GM20431 (cell line): ENCODE data around the gene CEACAM16.

Source experiments
- in situ Hi-C: fragments of 300-500 bp; cut with MseI, MboI; formaldehyde crosslinking; loops from one replicate; pipeline ENCODE4 v1.15.0; 2020; ENCODE audit warnings: low sequenced_read_pairs; ENCODE audit not compliant: unreplicated experiment

Gene CEACAM16

DNA sequence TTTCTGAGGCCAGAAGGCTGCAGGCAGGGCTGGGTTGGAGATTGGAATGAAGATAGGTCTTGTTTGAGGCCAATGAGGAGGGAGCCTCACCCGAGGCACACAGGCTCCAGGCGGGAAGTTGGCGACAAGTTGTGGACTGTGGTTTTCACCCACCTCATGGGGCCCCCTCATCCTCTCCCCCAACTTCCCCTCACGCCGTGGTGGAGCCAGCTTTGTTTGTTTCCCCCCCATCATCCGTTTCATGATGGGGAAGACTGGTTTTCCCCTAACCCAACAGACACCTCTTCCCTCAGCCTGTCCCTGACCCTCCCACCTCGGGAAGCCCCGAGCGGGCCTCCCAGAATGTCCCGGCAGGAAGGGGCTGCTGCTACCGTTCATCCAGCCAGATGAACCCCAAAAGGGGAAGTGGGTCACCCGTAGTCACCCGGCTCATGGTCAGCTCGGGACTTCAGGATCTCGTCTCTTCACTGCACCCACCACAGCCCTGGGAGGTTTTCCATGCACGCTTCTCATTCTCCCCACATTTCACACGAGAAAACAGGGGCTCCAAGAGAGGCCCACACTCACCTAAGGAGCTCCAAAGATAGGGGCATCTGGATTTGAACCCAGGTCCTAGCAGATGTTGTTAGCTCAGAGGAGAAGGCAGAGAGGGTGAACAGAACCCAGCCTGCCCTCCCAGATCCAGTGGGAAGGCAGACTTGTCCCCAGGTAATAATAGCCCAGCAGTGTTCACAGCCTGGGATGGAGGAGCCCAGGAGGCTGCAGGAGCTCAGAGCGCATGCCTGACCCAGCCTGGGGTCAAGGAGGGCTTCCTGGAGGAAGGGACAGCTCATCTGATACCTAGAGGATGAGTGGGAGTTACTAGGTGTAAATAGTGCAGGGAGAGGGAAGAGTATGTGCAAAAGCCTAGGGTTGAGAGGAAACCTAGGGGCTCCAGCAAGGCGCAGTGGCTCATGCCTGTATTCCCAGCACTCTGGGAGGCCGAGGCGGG, 23.5 kb downstream of the CEACAM16 start:
- in situ Hi-C loops = loop anchor here (10.0 kb wide), 1 partner anchor 52 kb away; the partner anchor contains the start of gene CBLC

- in situ Hi-C loops = loop anchor here (10.0 kb wide), 1 partner anchor 51 kb away; the partner anchor contains the start of gene CBLC
These were observed 24.5 kb downstream of the CEACAM16 start for GRCh38 chr19:44723299-44723951.

GRCh38 chr19:44723952-44724319, 25.0 kb downstream of the CEACAM16 start:
- in situ Hi-C loops = loop anchor here (10.0 kb wide), 1 partner anchor 51 kb away; the partner anchor contains the start of gene CBLC

DNA sequence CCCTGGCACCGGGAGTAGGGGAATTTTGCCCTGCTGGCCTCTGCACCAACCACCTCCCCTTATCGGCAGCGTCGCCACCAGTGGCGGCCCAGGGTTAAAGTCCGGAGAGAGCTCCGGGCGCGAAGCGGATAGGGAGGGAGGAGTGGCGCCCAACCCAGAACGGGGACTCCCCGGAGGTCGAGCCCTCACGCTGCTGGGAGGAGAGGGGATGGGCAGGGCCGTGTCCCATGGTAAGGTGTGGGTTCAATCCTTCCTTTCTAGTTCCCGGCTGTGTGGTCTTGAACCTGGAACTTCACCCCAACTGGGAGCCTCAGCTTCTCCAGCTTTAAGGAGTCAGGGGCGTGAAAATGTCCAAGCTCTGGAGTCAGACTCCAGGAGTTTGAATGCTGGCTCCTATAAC, 26.3 kb downstream of the CEACAM16 start:
- in situ Hi-C loops = loop anchor here (10.0 kb wide), 1 partner anchor 50 kb away; the partner anchor contains the start of gene CBLC

DNA sequence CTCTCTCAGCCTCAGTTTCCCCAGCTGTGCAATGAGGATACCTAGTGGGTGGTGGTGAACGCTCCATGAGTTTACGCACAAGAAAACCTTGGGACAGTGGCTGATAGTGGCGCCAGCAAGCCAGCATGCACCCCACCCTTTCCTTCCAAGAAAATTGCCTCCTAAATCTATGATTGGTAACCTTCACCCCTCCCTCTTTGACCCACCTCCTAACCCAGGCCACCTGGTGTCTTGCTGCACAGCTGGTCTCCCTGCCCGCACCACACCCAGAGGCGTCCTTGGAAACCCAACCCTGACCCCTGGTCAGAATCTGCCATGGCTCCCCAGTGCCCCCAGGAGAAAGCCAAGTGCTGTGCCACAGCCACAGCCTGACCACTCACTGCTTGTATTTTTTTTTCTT, 26.7 kb downstream of the CEACAM16 start:
- in situ Hi-C loops = loop anchor here (10.0 kb wide), 1 partner anchor 49 kb away; the partner anchor contains the start of gene CBLC

GRCh38 chr19:44726465-44726864, 27.5 kb downstream of the CEACAM16 start:
- in situ Hi-C loops = loop anchor here (10.0 kb wide), 1 partner anchor 48 kb away; the partner anchor contains the start of gene CBLC

DNA sequence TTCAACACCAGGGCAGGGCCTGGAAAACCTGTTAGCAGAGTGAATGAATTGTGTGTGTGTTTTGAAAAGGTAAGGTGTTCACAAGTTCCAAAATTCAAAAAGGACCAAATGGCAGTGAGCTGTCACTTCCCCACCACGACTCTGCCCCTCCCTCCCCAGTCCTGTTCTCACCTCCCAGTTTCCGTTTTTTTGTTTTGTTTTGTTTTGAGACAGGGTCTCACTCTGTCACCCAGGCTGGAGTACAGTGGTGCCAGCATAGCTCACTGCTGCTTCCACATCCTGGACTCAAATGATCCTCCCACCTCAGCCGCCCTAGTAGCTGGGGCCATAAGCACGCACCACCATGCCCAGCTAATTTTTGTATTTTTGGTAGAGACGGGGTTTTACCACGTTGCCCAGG, 29.2 kb downstream of the CEACAM16 start:
- in situ Hi-C loops = loop anchor here (10.0 kb wide), 1 partner anchor 47 kb away; the partner anchor contains the start of gene CBLC

DNA sequence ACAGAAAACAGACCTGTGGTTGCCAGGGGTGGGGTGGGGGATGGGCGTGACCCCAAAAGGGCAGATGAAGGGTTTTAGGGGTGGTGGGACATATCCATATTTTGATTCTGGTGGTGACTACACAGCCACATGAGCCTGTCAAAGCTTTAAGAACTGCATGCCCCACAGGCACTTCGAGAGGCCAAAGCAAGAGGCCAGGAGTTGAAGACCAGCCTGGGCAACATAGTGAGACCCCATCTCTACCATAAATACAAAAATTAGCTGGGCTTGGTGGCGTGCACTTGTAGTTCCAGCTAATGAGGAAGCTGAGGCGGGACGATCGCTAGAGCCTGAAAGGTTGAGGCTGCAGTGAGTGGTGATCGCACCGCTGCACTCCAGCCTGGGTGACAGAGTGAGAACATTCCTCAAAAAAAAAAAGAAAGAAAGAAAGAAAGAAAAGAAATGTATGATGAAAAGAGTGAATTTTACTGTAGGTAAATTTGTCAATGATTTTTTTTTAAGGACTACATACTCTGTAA, 30.6 kb downstream of the CEACAM16 start:
- in situ Hi-C loops = loop anchor here (10.0 kb wide), 1 partner anchor 45 kb away; the partner anchor contains the start of gene CBLC

- in situ Hi-C loops = no loop called here
These were observed 32.1 kb downstream of the CEACAM16 start for GRCh38 chr19:44731081-44731480.

DNA sequence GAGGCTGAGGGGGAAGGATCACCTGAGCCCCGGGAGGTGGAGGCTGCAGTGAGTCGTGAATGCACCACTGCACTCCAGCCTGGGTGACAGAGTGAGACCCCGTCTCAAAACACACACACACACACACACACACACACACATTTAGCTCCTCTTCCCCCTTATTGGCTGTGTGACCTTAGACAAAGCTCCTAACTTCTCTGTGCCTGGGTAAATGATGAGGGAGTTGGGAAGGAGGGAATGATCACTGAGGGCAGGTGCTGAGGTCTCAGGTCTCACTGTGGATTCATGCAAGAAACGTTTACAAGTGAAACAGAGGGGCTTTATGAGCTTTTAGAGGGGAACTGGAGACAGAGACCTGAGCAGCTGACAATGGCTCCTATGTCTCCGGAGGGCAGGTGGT, 32.7 kb downstream of the CEACAM16 start:
- in situ Hi-C loops = no loop called here

DNA sequence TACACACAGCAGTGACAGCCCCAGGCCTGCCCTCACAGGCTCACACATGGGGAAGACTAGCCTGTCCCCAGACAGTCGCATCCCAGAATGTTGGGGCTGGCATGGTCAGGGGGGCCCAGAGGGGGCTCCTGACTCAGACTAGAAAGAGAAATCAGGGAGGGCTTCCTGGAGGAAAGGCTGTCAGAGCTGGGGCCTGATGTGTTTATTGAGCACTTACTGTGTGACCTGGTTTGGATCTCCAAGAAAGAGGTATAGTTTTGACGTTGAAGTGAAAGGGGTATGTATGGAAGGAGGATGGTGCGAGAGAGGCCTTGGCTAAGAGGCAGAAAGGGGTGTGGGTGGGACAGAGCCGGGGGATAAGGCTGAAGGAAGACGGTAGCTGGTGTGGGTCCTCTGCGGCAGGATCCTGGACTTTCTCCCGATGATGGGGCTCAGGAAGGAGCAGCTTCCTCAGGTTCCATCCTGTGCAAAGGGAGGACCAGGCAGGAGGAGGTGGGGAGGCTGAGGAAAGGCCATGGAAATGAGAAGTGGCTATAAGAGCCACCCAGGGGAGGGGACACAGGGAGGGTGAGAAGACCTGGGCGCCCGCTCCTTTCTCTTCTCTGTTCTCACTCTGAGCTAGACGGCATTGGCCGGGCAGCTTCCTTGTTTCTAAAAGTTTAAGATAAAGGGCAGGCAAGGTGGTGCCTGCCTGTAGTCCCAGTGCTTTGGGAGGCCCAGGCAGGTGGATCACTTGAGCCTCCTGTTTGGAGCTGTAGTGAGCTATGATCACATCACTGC, 33.5 kb downstream of the CEACAM16 start:
- in situ Hi-C loops = no loop called here

GRCh38 chr19:44734357-44734756, 35.4 kb downstream of the CEACAM16 start:
- in situ Hi-C loops = no loop called here

DNA sequence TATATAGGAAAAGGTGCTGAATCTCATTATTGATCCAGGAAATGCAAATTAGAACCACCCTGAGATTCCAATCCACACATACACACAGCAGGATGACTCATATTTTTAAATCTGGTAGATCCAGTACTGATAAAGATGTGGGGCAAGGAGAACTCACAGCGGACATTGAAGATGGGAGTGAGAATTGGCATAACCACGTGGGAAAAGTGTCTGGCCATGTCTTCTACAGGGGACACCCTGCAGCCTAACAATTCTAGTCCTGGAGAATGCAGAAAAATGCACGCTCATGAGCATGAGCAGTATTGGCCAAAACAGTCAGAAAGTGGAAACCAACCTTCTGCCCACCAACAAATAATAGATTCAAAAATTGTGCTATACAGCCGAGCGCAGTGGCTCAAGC, 36.1 kb downstream of the CEACAM16 start:
- in situ Hi-C loops = no loop called here

- in situ Hi-C loops = no loop called here
These were observed 38.5 kb downstream of the CEACAM16 start for GRCh38 chr19:44737238-44738071.

- in situ Hi-C loops = no loop called here
These were observed 39.2 kb downstream of the CEACAM16 start for GRCh38 chr19:44738136-44738535.

GRCh38 chr19:44738603-44739558, 39.9 kb downstream of the CEACAM16 start:
- in situ Hi-C loops = no loop called here

DNA sequence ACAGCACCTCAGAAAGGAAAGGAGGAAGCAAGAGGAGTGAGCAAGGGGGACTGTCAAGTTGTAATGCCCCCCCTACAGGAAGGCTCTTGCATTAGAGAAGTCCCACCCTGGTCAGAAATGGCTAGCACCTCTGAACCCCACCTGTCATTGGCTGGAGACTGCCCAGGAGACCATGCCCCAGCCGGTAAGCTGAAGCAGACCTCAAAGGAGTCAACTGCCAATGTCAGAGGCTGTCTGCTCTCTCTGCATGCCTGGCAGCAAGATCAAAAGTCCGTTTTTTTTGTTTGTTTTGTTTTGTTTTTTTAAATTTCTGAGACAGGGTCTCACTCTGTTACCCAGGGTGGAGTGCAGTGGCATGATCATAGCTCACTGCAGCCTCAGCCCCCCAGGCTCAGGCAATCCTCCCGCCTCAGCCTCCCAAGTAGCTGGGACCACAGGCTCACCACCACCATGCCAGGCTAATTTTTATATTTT, 41.4 kb downstream of the CEACAM16 start:
- in situ Hi-C loops = no loop called here
